Activated naive CD8-positive, alpha-beta T cell (primary cell): ENCODE measurements around the gene DNAJB8.
A peak's percentile ranks its signal among the peaks of the same experiment; 100 is the strongest.

Source experiments
- H3K27ac Mint-ChIP-seq: one replicate; pipeline ENCODE4 v1.8.0; 2021; ENCODE audit warnings: mixed read lengths
- H3K27me3 Mint-ChIP-seq: one replicate; pipeline ENCODE4 v1.8.0; 2021; ENCODE audit warnings: mixed read lengths
- H3K36me3 Mint-ChIP-seq: one replicate; pipeline ENCODE4 v1.8.0; 2021; ENCODE audit warnings: mixed read lengths
- H3K4me1 Mint-ChIP-seq: one replicate; pipeline ENCODE4 v1.8.0; 2021; ENCODE audit warnings: low read depth, mixed read lengths
- H3K4me3 Mint-ChIP-seq: one replicate; pipeline ENCODE4 v1.8.0; 2021; ENCODE audit warnings: mild to moderate bottlenecking, mixed read lengths
- H3K9me3 Mint-ChIP-seq: one replicate; pipeline ENCODE4 v1.8.0; 2021; ENCODE audit warnings: low read depth, mixed read lengths

DNAJB8 gene

DNA sequence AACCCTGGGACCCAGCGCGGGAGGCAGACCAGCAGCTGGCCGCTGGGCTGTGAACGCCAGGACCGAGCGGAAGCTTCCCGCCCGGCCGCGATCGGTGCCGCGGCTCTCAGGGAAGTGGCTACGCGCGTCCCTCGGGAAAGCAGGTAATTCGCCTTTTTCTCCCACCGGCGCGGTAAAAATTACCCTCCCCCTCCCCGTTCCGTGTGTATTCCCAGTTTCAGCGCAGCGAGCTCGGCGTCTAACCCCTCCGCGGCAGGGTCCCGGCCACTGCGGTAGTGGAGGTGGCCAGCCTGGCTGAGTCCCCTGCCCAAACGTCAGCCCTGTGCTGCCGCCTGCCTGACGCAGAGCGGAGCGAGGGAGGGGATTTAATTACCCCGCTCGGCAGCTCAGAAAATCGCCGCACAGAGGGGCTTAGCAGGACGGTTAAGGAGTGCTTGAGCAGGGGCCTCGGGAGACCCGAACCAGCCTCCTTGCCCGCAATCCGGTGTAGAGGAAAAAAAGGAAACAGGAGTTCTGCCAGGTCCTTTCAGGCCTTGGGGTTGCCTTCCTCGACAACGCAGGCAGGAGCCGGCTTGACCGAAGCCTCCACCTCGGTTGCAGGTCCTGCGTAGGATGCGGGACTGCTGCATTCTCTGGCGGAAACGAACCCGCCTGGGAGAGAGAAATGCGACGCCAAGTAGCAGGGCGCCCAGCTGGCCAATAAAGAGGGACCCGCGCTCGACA is 23.4 kb upstream of the DNAJB8 start:
- Mint-ChIP-seq H3K4me3 (peak overlapping the region; percentile 80), H3K36me3 (no peaks in the 10 kb centered on the region), H3K27ac (no peak overlapping the region), H3K27me3 (peaks cover 25% of the 10 kb centered on the region), H3K9me3 (no peaks in the 10 kb centered on the region), H3K4me1 (peaks cover 35% of the 10 kb centered on the region)

GRCh38 chr3:128489674-128489926 is 22.9 kb upstream of the DNAJB8 start:
- H3K27ac Mint-ChIP-seq, result no peak overlapping the region
- peak overlapping the region; percentile 80 for H3K4me3 Mint-ChIP-seq
- H3K4me1 Mint-ChIP-seq, result peaks cover 35% of the 10 kb centered on the region
- peaks cover 26% of the 10 kb centered on the region for H3K27me3 Mint-ChIP-seq
- no peaks in the 10 kb centered on the region for H3K36me3 Mint-ChIP-seq
- H3K9me3 Mint-ChIP-seq, result no peaks in the 10 kb centered on the region

GRCh38 chr3:128488991-128489673 is 22.4 kb upstream of the DNAJB8 start:
- H3K36me3 Mint-ChIP-seq, result no peaks in the 10 kb centered on the region
- H3K9me3 Mint-ChIP-seq, result no peaks in the 10 kb centered on the region
- peaks cover 22% of the 10 kb centered on the region for H3K27me3 Mint-ChIP-seq
- H3K4me3 Mint-ChIP-seq, result peak overlapping the region; percentile 80
- no peak overlapping the region for H3K27ac Mint-ChIP-seq
- peaks cover 38% of the 10 kb centered on the region for H3K4me1 Mint-ChIP-seq

DNA sequence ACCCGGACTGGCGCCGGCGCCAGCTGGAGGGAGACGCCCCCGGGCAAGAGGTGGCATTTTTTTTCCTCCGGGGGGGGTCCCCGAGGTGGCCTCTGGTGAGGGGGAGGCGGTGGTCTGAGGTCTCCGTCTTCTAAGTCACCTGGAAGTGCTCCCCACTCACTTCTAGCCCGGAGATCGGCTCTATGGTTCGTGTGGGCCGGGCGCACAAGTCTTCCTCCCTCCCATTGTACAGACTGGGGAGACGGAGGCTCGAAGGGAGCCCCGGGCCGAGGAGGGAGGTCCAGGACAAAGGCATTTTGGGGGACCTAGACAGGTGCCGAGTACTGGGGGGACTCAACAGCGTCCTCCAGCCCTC is 21.9 kb upstream of the DNAJB8 start:
- Mint-ChIP-seq H3K27ac (no peak overlapping the region), H3K9me3 (no peaks in the 10 kb centered on the region), H3K36me3 (no peaks in the 10 kb centered on the region), H3K4me3 (peak overlapping the region; percentile 75), H3K4me1 (peaks cover 41% of the 10 kb centered on the region), H3K27me3 (peaks cover 24% of the 10 kb centered on the region)

GRCh38 chr3:128487813-128488635 is 21.3 kb upstream of the DNAJB8 start:
- H3K4me1 Mint-ChIP-seq, result peaks cover 45% of the 10 kb centered on the region

GRCh38 chr3:128487538-128487812 is 20.8 kb upstream of the DNAJB8 start:
- peaks cover 29% of the 10 kb centered on the region for H3K27me3 Mint-ChIP-seq

More at GRCh38 chr3:128487813-128488635, 21.3 kb upstream of the DNAJB8 start:
- Mint-ChIP-seq H3K27ac (no peak overlapping the region), H3K36me3 (no peaks in the 10 kb centered on the region), H3K27me3 (peaks cover 27% of the 10 kb centered on the region), H3K4me3 (peak overlapping the region; percentile 87), H3K9me3 (no peaks in the 10 kb centered on the region)

GRCh38 chr3:128486681-128487537 is 20.2 kb upstream of the DNAJB8 start:
- Mint-ChIP-seq H3K36me3 (no peaks in the 10 kb centered on the region), H3K27me3 (peaks cover 34% of the 10 kb centered on the region), H3K4me3 (peak overlapping the region; percentile 87), H3K9me3 (no peaks in the 10 kb centered on the region), H3K4me1 (peaks cover 44% of the 10 kb centered on the region), H3K27ac (no peak overlapping the region)

More at GRCh38 chr3:128487538-128487812, 20.8 kb upstream of the DNAJB8 start:
- H3K4me3 Mint-ChIP-seq, result peak overlapping the region; percentile 87
- no peaks in the 10 kb centered on the region for H3K36me3 Mint-ChIP-seq
- H3K4me1 Mint-ChIP-seq, result peaks cover 47% of the 10 kb centered on the region
- no peak overlapping the region for H3K27ac Mint-ChIP-seq
- H3K9me3 Mint-ChIP-seq, result no peaks in the 10 kb centered on the region

DNA sequence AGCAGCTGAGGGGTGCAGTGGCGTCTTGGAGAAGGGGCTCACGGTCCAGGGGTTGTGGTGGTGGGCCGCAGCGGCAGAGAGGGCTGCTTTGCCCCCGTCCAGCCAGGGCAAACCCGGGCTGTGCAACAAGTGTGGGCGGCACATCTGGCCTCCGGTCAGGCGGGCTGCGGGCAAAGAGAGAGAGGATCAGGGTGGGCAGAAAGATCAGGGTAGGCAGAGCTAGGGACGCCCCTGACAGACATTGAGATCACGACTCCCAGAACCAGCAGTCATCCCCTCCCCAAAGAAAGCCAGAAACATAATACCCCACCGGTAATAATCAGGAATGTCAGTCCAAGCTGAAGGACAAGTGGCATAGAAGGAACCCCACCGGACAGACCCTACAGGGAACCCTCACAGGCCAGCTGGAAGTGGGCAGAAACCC is 19.5 kb upstream of the DNAJB8 start:
- Mint-ChIP-seq H3K9me3 (no peaks in the 10 kb centered on the region), H3K36me3 (no peaks in the 10 kb centered on the region), H3K27me3 (peaks cover 34% of the 10 kb centered on the region), H3K27ac (no peak overlapping the region), H3K4me3 (peak overlapping the region; percentile 87), H3K4me1 (peaks cover 39% of the 10 kb centered on the region)

GRCh38 chr3:128485282-128486204 is 18.9 kb upstream of the DNAJB8 start:
- Mint-ChIP-seq H3K27me3 (peaks cover 32% of the 10 kb centered on the region), H3K9me3 (no peaks in the 10 kb centered on the region), H3K4me1 (peaks cover 36% of the 10 kb centered on the region), H3K27ac (no peak overlapping the region), H3K36me3 (no peaks in the 10 kb centered on the region), H3K4me3 (peak overlapping the region; percentile 27)

DNA sequence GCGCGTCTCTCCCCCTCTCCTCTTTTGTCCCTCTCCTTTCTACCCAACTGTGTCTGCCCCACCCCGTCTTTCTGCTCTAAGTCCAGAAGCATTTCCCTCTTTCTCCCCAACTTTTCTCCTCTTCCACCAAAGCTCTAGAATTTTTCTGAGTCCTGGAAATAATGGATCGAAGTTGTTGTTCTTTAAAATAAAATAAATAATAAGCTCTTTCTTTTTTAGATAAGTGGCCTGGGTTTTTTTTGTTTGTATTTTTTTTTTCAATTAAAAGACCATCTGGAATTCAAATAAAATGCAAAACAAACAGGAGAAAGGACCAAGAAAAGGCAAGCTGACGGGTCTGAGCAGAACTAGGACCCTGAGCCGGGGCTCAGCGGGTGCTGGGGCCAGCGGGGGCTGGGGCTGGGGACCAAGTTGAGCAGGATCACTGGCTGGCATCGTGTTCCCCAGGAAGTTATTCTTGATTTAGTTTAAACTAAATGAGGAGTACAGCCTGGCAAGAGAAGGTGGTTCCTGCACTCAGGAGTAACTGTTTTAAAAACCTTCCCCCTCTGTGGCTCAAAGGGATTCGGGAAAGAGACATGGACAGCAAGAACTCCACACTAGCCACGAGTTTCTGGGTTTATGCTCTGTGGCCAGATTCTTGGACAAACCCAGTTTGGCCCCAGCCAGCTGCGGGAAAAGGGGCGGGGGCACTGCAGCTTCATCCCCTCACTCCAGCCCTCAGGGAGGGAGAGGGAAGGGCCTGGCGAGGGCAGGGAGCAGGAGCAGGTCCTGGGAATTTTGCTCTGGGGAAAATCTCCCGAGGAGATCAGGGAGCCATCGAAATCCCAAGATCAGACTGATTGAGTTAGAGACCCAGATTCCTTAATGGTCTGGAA is 18.0 kb upstream of the DNAJB8 start:
- Mint-ChIP-seq H3K36me3 (no peaks in the 10 kb centered on the region), H3K4me3 (peak overlapping the region; percentile 27), H3K27ac (no peak overlapping the region), H3K9me3 (no peaks in the 10 kb centered on the region), H3K4me1 (peaks cover 30% of the 10 kb centered on the region), H3K27me3 (peaks cover 30% of the 10 kb centered on the region)

DNA sequence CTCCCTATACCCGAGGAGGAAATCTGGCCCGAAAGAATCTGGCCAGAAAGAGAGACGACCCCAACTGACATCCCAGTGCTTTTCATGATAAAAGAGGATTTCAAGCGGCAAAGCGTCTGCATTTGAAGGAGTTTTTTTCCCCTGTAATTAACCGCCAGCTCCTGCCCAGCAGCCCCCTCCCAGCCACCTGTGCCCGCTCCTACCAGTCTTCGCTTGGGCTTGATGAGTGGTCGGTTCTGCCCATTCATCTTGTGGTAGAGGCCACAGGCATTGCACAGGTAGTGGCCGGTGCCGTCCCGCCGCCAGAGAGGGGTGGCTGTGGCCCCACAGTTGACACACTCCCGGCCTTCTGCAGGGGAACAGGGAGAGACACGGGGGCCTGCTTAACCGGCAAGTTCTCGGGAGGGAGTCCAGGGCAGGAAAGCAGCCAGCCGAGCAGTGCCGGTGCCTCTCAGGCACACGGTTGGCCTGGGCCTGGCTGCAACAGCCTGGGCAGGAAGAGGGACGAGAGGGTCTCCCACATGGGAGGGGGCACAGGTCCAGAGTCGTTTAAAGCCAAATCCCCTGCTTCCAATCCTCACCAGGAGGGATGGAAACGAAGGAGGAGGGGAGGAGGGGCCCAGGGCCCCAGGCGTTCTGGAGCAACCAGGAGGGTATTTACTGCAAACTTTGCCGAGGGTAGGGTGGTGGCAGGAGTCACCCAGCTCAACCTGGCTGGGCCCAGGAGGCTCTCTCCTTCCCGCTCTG is 17.1 kb upstream of the DNAJB8 start:
- peak overlapping the region; percentile 80 for H3K4me3 Mint-ChIP-seq
- H3K27me3 Mint-ChIP-seq, result peaks cover 32% of the 10 kb centered on the region
- H3K4me1 Mint-ChIP-seq, result peaks cover 29% of the 10 kb centered on the region
- no peak overlapping the region for H3K27ac Mint-ChIP-seq
- no peaks in the 10 kb centered on the region for H3K9me3 Mint-ChIP-seq
- H3K36me3 Mint-ChIP-seq, result no peaks in the 10 kb centered on the region

- Mint-ChIP-seq H3K4me1 (peaks cover 24% of the 10 kb centered on the region), H3K27ac (no peak overlapping the region), H3K27me3 (peaks cover 39% of the 10 kb centered on the region), H3K9me3 (no peaks in the 10 kb centered on the region), H3K4me3 (peak overlapping the region; percentile 80), H3K36me3 (no peaks in the 10 kb centered on the region)
These were observed 16.3 kb upstream of the DNAJB8 start for GRCh38 chr3:128482666-128483656.
